ENCODE results near the gene GINS1.

DNA sequence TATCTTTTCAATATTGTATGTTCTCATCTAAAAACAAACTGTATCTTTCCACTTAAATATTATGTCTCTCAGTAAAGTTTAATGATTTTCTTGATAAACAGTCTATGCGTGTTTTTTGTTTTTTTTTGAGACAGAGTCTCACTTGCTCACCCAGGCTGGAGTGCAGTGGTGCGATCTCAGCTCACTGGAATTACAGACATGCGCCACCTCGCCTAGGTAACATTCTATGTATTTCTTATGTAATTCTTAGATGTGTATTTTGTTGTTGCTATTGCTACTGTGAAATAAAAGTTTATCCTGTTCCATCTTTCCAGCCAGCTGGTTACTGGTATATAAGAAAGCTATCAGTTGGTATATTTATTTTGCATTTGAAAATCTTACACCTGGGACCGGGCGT, 46.2 kb upstream of the GINS1 start:
- TF ChIP-seq POLR2A (IDR thresholded peaks at IDR 0.05; ENCODE audit: low read depth, low read length) (no peak), POLR2AphosphoS5 (IDR thresholded peaks at IDR 0.05; ENCODE audit: low read depth, low read length) (no peak), PAX5 (IDR thresholded peaks at IDR 0.05; ENCODE audit: insufficient read depth, low read length, severe bottlenecking) (no peak), TAF1 (IDR thresholded peaks at IDR 0.05; ENCODE audit: low read depth, low read length) (no peak), POU2F2 (IDR thresholded peaks at IDR 0.05; ENCODE audit: low read depth, low read length) (no peak), SPI1 (IDR thresholded peaks at IDR 0.05; ENCODE audit: low read depth, low read length) (no peak)

All from GM12891 (cell line).